Measurements from ENCODE around the gene SALL1.

DNA sequence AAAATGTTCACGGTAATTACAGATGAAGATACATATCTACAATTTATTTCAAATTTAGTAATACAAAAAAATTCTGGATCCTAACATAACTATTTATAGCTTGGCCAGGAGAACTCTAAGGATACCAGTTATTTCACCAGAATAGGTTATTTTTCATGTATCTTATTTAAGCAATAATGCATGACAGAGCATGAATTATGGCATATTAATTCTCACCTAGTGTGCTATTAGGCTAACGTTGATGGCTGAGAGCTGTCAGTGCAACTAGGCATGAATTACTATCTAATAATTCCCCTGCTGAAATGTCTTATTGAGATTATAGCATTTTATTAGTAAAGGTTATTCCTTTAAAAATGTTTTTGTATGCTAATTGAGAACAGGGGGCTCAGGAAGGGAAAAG, 44.5 kb downstream of the SALL1 start:
- TF ChIP-seq EZH2 (IDR thresholded peaks at IDR 0.05; ENCODE audit: borderline replicate concordance, insufficient read depth, low read length, poor library complexity, severe bottlenecking) (no peak), POLR2AphosphoS5 (IDR thresholded peaks at IDR 0.05) (no peak)
- TF ChIP-seq, protein P1, sequence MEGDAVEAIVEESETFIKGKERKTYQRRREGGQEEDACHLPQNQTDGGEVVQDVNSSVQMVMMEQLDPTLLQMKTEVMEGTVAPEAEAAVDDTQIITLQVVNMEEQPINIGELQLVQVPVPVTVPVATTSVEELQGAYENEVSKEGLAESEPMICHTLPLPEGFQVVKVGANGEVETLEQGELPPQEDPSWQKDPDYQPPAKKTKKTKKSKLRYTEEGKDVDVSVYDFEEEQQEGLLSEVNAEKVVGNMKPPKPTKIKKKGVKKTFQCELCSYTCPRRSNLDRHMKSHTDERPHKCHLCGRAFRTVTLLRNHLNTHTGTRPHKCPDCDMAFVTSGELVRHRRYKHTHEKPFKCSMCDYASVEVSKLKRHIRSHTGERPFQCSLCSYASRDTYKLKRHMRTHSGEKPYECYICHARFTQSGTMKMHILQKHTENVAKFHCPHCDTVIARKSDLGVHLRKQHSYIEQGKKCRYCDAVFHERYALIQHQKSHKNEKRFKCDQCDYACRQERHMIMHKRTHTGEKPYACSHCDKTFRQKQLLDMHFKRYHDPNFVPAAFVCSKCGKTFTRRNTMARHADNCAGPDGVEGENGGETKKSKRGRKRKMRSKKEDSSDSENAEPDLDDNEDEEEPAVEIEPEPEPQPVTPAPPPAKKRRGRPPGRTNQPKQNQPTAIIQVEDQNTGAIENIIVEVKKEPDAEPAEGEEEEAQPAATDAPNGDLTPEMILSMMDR (IDR thresholded peaks at IDR 0.05; ENCODE audit: poor library complexity, severe bottlenecking) = no peak

All from neural cell (in vitro differentiated cells).